ENCODE measurements around the gene ATP8A1. TPM values are rescaled to one million over a fixed set of nuclear protein-coding genes. Genes with fewer than 3 reads are reported as not detected.

The ATP8A1 gene
- total RNA-seq, 4 donors from 2014 or later = 10.5 to 37.0 (median 16.4) TPM

DNA sequence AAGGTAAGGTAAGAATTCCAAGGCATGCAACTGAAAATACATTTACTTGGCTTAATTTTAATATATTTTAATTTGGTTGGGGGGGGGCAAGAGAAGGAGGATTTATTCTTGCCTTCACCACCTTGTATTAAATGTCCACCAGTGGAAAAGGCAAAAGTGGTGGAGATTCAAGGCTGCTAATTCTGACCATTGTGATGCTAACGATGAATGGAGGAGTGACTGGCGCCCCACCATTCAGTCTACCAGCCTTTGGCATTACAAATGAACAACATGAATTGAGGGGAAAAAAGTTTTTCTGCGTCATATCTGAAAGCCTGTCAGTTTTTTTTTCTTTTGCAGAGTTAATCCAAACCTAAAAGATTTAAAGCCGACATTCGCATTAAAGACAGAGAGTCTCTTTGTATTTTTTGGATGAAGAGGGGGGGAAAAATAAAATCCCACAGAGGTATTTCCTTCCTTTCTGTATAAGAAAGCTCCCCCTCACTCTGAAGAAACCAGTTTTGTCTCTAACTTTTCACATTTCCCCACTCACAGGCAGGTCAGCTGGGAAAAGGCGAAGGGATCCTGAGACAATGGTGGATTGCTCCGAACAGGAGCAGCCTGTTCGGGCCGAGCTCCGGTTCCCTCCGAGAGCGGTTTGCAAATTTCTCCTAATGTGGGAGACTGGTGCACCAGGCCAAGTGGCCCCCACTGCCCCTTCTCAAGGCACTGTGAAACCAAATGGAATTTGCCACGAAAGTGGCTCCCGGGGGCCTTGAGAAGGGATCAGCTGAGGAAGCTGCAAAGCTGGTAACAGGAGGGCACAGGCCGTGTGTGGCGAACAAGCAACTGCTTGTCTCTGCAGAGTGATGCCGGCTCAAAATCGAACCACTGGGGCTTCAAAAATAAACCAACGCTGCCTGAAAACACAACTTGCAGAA, 231.5 kb downstream of the ATP8A1 start:
- no peak for ATAC-seq (ENCODE audit: low FRiP score)
- TF ChIP-seq, protein P1, sequence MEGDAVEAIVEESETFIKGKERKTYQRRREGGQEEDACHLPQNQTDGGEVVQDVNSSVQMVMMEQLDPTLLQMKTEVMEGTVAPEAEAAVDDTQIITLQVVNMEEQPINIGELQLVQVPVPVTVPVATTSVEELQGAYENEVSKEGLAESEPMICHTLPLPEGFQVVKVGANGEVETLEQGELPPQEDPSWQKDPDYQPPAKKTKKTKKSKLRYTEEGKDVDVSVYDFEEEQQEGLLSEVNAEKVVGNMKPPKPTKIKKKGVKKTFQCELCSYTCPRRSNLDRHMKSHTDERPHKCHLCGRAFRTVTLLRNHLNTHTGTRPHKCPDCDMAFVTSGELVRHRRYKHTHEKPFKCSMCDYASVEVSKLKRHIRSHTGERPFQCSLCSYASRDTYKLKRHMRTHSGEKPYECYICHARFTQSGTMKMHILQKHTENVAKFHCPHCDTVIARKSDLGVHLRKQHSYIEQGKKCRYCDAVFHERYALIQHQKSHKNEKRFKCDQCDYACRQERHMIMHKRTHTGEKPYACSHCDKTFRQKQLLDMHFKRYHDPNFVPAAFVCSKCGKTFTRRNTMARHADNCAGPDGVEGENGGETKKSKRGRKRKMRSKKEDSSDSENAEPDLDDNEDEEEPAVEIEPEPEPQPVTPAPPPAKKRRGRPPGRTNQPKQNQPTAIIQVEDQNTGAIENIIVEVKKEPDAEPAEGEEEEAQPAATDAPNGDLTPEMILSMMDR (IDR thresholded peaks at IDR 0.05) = no peak
- no peak for DNase-seq (ENCODE audit: low spot score)

- TF ChIP-seq, protein P1 (IDR thresholded peaks at IDR 0.05) = no peak
- ATAC-seq (ENCODE audit: low FRiP score) (no peak), DNase-seq (ENCODE audit: low spot score) (no peak)
These were observed 236.8 kb downstream of the ATP8A1 start for GRCh38 chr4:42420140-42420539.

GRCh38 chr4:42417550-42417949, 239.4 kb downstream of the ATP8A1 start:
- ATAC-seq (ENCODE audit: low FRiP score) (no peak), DNase-seq (ENCODE audit: low spot score) (no peak)
- TF ChIP-seq, protein P1 (IDR thresholded peaks at IDR 0.05) = no peak

- no peak for DNase-seq (ENCODE audit: low spot score)
- ATAC-seq (ENCODE audit: low FRiP score) = no peak
- TF ChIP-seq, protein P1 (IDR thresholded peaks at IDR 0.05) = no peak
These were observed 240.9 kb downstream of the ATP8A1 start for GRCh38 chr4:42416017-42416416.

DNA sequence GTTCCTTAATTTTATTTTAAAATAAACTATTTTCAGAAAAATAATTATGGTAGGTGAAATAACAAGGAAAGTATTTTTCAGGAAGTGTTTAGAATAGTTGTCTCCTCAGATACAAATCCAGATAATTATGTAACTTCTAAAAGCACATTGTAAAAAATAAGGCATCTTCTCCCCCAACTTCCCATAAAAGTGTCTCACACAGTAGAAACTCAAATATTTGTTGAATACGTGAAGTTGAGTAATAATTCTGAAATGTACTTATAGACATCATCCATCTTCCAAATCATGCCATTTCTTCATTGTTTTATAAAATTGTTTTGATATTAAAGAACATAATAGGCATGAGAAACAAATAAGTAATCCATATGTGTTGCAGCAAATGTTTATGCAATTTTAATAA, 241.6 kb downstream of the ATP8A1 start:
- DNase-seq (ENCODE audit: low spot score) = no peak
- ATAC-seq (ENCODE audit: low FRiP score) = no peak
- TF ChIP-seq, protein P1 (IDR thresholded peaks at IDR 0.05) = no peak

DNA sequence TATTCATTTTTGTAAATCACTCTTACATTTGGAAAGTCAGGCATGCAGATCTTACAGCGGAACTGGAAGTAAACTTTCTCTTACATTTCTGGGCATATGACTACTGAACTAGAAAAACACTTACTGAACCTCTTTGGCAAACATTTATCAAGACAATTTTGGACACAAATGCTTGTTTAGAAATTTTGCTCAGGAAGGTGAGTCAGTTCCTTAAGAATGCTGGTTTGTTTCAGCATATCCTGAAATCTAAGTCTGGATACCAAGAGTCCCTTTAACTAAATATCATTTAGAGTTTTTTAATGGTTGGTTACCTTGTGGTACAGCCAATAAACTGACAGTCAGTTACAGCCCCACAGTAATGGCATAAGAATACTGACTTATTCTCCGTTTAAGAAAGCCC, 244.7 kb downstream of the ATP8A1 start:
- no peak for DNase-seq (ENCODE audit: low spot score)
- peak; percentile 82 for ATAC-seq (ENCODE audit: low FRiP score)
- TF ChIP-seq, protein P1 (IDR thresholded peaks at IDR 0.05) = no peak

GRCh38 chr4:42411803-42412202, 245.1 kb downstream of the ATP8A1 start:
- ATAC-seq (ENCODE audit: low FRiP score) (peak; percentile 31), DNase-seq (ENCODE audit: low spot score) (no peak)
- TF ChIP-seq, protein P1 (IDR thresholded peaks at IDR 0.05) = no peak
